Natural killer cell (primary cell): ENCODE results near the gene FAN1. TPM values are rescaled to one million over a fixed set of nuclear protein-coding genes. Genes with fewer than 3 reads are reported as not detected.
A peak's percentile ranks its signal among the peaks of the same experiment; 100 is the strongest.

Experiments
- ATAC-seq, 3 donors: fragments of 150-1000 bp in 2 of 3; fragments of 200-7000 bp in 1 of 3; cut with Tn5 transposase; 1 replicate in 1 of 3; 2 replicates in 2 of 3; pipeline ENCODE4 v1.10.0; 2021; ENCODE audit warnings: mild to moderate bottlenecking in 2 of 3, moderate library complexity in 2 of 3
- DNase-seq, 2 donors: peaks; one replicate each; pipeline versions ENCODE4 v3.0.0 to v3.0.0-alpha.2; 2013 to 2021; ENCODE audit warnings: mixed read lengths in 1 of 2
- H3K27ac ChIP-seq: one replicate; pipeline ENCODE4 v1.5.1; 2013; ENCODE audit warnings: mild to moderate bottlenecking, low read length
- H3K27me3 ChIP-seq: one replicate; pipeline ENCODE4 v1.6.1; 2013; ENCODE audit warnings: low read length; ENCODE audit not compliant: control insufficient read depth, insufficient read depth
- H3K36me3 ChIP-seq: one replicate; pipeline ENCODE4 v1.6.1; 2013; ENCODE audit warnings: low read length; ENCODE audit not compliant: control insufficient read depth, insufficient read depth
- H3K4me1 ChIP-seq: one replicate; pipeline ENCODE4 v1.6.1; 2013; ENCODE audit warnings: low read length; ENCODE audit not compliant: control insufficient read depth, insufficient read depth
- H3K4me3 ChIP-seq: one replicate; pipeline ENCODE4 v1.5.1; 2013; ENCODE audit warnings: low read length
- H3K9me3 ChIP-seq: one replicate; pipeline ENCODE4 v1.6.1; 2013; ENCODE audit warnings: low read length; ENCODE audit not compliant: control insufficient read depth, insufficient read depth
- H3K27ac Mint-ChIP-seq, 2 donors: one replicate each; pipeline ENCODE4 v1.8.0; 2022; ENCODE audit warnings: mild to moderate bottlenecking in 2 of 2, mixed read lengths in 2 of 2, moderate library complexity in 1 of 2
- H3K27me3 Mint-ChIP-seq, 2 donors: one replicate each; pipeline ENCODE4 v1.8.0; 2022; ENCODE audit warnings: low read depth in 2 of 2, mixed read lengths in 2 of 2
- H3K36me3 Mint-ChIP-seq: one replicate; pipeline ENCODE4 v1.8.0; 2022; ENCODE audit warnings: mixed read lengths
- H3K4me1 Mint-ChIP-seq, 2 donors: one replicate each; pipeline ENCODE4 v1.8.0; 2022; ENCODE audit warnings: mixed read lengths in 2 of 2
- H3K4me3 Mint-ChIP-seq: one replicate; pipeline ENCODE4 v1.8.0; 2022; ENCODE audit warnings: mild to moderate bottlenecking, moderate library complexity, mixed read lengths
- H3K9me3 Mint-ChIP-seq, 2 donors: one replicate each; pipeline ENCODE4 v1.8.0; 2022; ENCODE audit warnings: mixed read lengths in 2 of 2
- WGBS: methylation state at CpG from one replicate; pipeline ENCODE4 v1.1.7; 2013; ENCODE audit warnings: missing lambda C conversion rate; ENCODE audit not compliant: insufficient coverage; 5-methylcytosine and 5-hydroxymethylcytosine counted together
- intact Hi-C: fragments of 100-400 bp; cut with micrococcal nuclease; formaldehyde crosslinking; loops from one replicate; pipeline ENCODE4 v1.14.2; 2022
- total RNA-seq, 4 donors: library from RNA; stranded (reverse); fragments of 120-200 nt in 1 of 4; gene quantifications; one replicate each; pipeline versions ENCODE4 v1.2.3 to v1.2.4, GENCODE V29; 2013 to 2022
- TF ChIP-seq, protein P1 (sequence below): fragments of 200-600 bp; IDR thresholded peaks from one replicate; pipeline ENCODE4 v1.8.0; 2022; ENCODE audit warnings: antibody characterized with exemption

The FAN1 gene
- total RNA-seq, 3 donors from 2014 or later (not counting 1 experiment from before 2014, with no cell fraction given): 9.1 to 18.8 (median 15.3) TPM

DNA sequence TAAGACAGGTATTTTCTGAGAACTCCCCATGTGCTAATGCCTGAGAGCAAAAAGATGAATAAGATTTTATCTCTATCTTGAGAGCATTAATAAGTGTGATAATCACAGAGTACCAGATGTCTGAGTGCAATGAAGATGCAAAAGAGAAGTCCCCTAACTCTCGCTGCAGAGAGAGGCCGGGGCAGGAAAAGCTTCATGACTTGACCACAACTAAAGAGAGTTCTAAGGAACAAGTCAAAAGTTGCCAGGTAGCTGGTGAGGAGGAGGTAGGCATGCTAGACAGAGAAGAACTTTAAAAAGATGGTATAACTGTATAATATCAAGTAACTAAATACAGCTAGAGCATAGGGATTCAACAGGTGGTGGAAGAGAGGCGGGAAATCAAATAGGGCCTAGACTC, 58.9 kb downstream of the FAN1 start:
- Histone ChIP-seq H3K4me1 (no peaks in the 10 kb centered on the region), H3K9me3 (no peaks in the 10 kb centered on the region), H3K27ac (no peak overlapping the region), H3K36me3 (peaks cover 73% of the 10 kb centered on the region), H3K4me3 (no peak overlapping the region), H3K27me3 (no peaks in the 10 kb centered on the region)
- Mint-ChIP-seq H3K36me3 (peaks cover 14% of the 10 kb centered on the region), H3K27ac (no peak overlapping the region), H3K9me3 (no peaks in the 10 kb centered on the region), H3K4me3 (no peak overlapping the region), H3K27me3 (no peaks in the 10 kb centered on the region), H3K4me1 (peaks cover 6 to 19% of the 10 kb centered on the region in 2 donors)
- DNase-seq (peak in 1 of 2 donors; percentile 14), ATAC-seq (no peak)
- intact Hi-C loops: no loop called here
- WGBS: 68% methylated on average over 2 of the region's 3 CpGs
- TF ChIP-seq, protein P1, sequence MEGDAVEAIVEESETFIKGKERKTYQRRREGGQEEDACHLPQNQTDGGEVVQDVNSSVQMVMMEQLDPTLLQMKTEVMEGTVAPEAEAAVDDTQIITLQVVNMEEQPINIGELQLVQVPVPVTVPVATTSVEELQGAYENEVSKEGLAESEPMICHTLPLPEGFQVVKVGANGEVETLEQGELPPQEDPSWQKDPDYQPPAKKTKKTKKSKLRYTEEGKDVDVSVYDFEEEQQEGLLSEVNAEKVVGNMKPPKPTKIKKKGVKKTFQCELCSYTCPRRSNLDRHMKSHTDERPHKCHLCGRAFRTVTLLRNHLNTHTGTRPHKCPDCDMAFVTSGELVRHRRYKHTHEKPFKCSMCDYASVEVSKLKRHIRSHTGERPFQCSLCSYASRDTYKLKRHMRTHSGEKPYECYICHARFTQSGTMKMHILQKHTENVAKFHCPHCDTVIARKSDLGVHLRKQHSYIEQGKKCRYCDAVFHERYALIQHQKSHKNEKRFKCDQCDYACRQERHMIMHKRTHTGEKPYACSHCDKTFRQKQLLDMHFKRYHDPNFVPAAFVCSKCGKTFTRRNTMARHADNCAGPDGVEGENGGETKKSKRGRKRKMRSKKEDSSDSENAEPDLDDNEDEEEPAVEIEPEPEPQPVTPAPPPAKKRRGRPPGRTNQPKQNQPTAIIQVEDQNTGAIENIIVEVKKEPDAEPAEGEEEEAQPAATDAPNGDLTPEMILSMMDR: no peak

DNA sequence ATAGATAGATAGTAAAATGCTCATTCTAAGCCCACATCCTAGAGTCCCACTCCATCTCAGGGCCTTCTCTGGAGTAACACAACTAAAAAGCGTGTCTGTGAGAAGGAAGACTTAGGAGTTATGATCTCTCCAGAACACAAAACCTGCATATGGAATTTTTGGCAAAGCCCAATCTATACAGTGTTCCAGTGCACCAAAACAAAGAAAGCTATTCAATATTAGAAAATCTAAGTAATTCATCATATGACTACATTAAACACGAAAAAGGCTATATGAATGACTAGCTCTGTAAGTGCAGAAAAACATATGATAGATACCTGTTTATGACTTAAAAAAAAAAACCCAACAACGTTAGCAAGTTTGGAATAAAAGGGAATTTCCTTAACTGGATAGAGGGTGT, 60.0 kb downstream of the FAN1 start:
- Mint-ChIP-seq H3K36me3 (peaks cover 7% of the 10 kb centered on the region), H3K27me3 (no peaks in the 10 kb centered on the region), H3K4me3 (no peak overlapping the region), H3K4me1 (peaks cover 3 to 22% of the 10 kb centered on the region in 2 donors), H3K9me3 (no peaks in the 10 kb centered on the region), H3K27ac (no peak overlapping the region)
- H3K36me3 ChIP-seq: peaks cover 73% of the 10 kb centered on the region
- no peaks in the 10 kb centered on the region for H3K27me3 ChIP-seq
- intact Hi-C loops: no loop called here
- TF ChIP-seq, protein P1: no peak
- WGBS: 100% methylated on average over 1 of the region's 3 CpGs
- DNase-seq: no peak
- H3K4me3 ChIP-seq: no peak overlapping the region
- no peak for ATAC-seq
- no peaks in the 10 kb centered on the region for H3K9me3 ChIP-seq
- H3K27ac ChIP-seq: no peak overlapping the region
- no peaks in the 10 kb centered on the region for H3K4me1 ChIP-seq

DNA sequence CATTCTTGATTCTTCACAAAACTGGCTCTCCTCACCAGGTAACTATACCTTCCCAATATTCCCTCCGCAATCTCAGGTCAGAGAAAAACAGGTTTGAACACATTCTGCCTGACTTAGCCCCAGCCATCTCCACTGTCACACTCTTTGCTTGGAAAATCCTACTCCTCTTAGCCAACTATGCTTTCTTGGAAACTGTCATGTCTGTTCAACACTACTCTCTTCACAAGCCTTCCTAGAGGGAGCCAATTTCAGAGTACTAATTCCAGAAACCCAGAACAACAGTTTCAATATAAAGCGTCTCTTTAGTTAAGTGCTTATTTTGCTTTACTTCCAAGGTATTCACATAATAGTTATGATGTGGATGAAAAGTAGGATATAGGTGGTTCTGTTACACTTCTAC, 66.0 kb downstream of the FAN1 start:
- no peaks in the 10 kb centered on the region for H3K9me3 ChIP-seq
- ATAC-seq (no peak), DNase-seq (no peak)
- Mint-ChIP-seq H3K27ac (peak overlapping the region; percentile 1 to 2), H3K27me3 (no peaks in the 10 kb centered on the region), H3K36me3 (peaks cover 3% of the 10 kb centered on the region), H3K4me3 (no peak overlapping the region), H3K9me3 (no peaks in the 10 kb centered on the region), H3K4me1 (peaks cover 16 to 32% of the 10 kb centered on the region in 2 donors)
- 100% methylated on average over 1 of the region's 2 CpGs for WGBS
- no peaks in the 10 kb centered on the region for H3K27me3 ChIP-seq
- H3K4me3 ChIP-seq: no peak overlapping the region
- H3K27ac ChIP-seq: no peak overlapping the region
- TF ChIP-seq, protein P1: no peak
- intact Hi-C loops: no loop called here
- H3K36me3 ChIP-seq: peaks cover 70% of the 10 kb centered on the region
- H3K4me1 ChIP-seq: no peaks in the 10 kb centered on the region

DNA sequence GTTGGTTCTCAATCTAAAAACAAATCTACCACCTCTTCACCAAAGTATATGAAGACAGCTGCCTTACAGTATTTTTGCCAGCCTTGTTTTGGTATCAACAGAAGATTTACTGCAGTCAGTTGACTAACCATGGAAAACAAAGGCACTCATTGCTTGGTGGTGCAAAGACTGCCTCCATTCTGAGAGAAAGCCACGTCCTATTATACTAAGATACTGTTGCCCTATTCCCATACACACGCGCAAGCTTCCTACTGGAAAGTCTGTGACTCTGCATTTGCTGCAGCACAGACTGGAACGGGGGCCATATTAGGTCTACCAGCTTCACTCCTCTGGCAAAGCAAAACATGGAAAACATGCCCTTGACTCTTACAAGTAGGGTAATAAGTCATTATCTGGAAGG, 69.7 kb downstream of the FAN1 start:
- Mint-ChIP-seq H3K27me3 (no peaks in the 10 kb centered on the region), H3K27ac (peak overlapping the region in 1 of 2 donors; percentile 34), H3K9me3 (no peaks in the 10 kb centered on the region), H3K36me3 (no peaks in the 10 kb centered on the region), H3K4me1 (peaks cover 29 to 37% of the 10 kb centered on the region in 2 donors), H3K4me3 (no peak overlapping the region)
- H3K4me3 ChIP-seq: no peak overlapping the region
- TF ChIP-seq, protein P1: no peak
- intact Hi-C loops: no loop called here
- no peaks in the 10 kb centered on the region for H3K4me1 ChIP-seq
- ATAC-seq: no peak
- no peaks in the 10 kb centered on the region for H3K27me3 ChIP-seq
- 95% methylated on average over 4 of the region's 4 CpGs for WGBS
- peaks cover 49% of the 10 kb centered on the region for H3K36me3 ChIP-seq
- H3K9me3 ChIP-seq: no peaks in the 10 kb centered on the region
- no peak for DNase-seq
- no peak overlapping the region for H3K27ac ChIP-seq
